HepG2 (cell line): ENCODE data around the gene IRF2. TPM values are rescaled to one million over a fixed set of nuclear protein-coding genes. Genes with fewer than 3 reads are reported as not detected.

Experiments
- ATAC-seq: fragments of 200-7000 bp; cut with Tn5 transposase; 3 replicates; pipeline ENCODE4 v1.9.1; 2020; ENCODE audit warnings: mild to moderate bottlenecking, moderate library complexity
- BruUV-seq: library from RNA; stranded (reverse); fragments of 400-500 nt; replicated peaks from 2 replicates; lab custom pipeline; 2021; lab: Mats Ljungman, UMichigan
- CTCF ChIA-PET: fragments of 300-600 bp; formaldehyde crosslinking; extraction: SDS; loops from one replicate; lab custom pipeline; 2021; ENCODE audit warnings: low total read pairs, inconsistent platforms, low intra/inter-chr PET ratio; lab: Yijun Ruan, JAX
- POLR2A ChIA-PET: fragments of 350-600 bp; sonication (Branson Sonifier 250); formaldehyde crosslinking; loops from one replicate; lab custom pipeline; 2020; ENCODE audit warnings: antibody characterized with exemption, inconsistent platforms; lab: Yijun Ruan, JAX
- DNase-seq: peaks from one replicate; pipeline ENCODE4 v3.0.0-alpha.2; 2015; ENCODE audit warnings: low spot score
- FAIRE-seq: peaks from 3 replicates; lab custom pipeline; 2011; peaks lifted over from hg19 to GRCh38; lab: Jason Lieb, UNC
- H2AFZ ChIP-seq: one replicate; pipeline ENCODE4 v1.6.1; 2011; ENCODE audit warnings: low read length, inconsistent platforms
- H3K27ac ChIP-seq: fragments of 300-600 bp; 3 replicates; pipeline ENCODE4 v1.8.0; 2011; ENCODE audit warnings: mixed run types, mild to moderate bottlenecking, mixed read lengths, low read length, inconsistent platforms; ENCODE audit not compliant: insufficient read depth; ENCODE audit errors: extremely low read length
- H3K27me3 ChIP-seq, 2 experiments: fragments of 200-600 bp in 1 of 2; 2 replicates in 1 of 2; 3 replicates in 1 of 2; pipeline versions ENCODE4 v1.6.0 to v1.8.0; 2011; ENCODE audit warnings: low read length in 2 of 2, mild to moderate bottlenecking in 2 of 2, moderate library complexity in 2 of 2, inconsistent platforms in 1 of 2; ENCODE audit not compliant: insufficient read depth in 2 of 2, control insufficient read depth in 1 of 2
- H3K36me3 ChIP-seq, 2 experiments: fragments of 200-600 bp in 1 of 2; replicated peaks in 1 of 2; 2 replicates in 1 of 2; 3 replicates in 1 of 2; pipeline versions ENCODE4 v1.5.1 to v1.8.0; 2011; ENCODE audit warnings: low read length in 2 of 2, inconsistent platforms in 1 of 2; ENCODE audit not compliant: insufficient read depth in 2 of 2, control insufficient read depth in 1 of 2
- H3K4me1 ChIP-seq: 2 replicates; pipeline ENCODE4 v1.5.1; 2012; ENCODE audit warnings: low read length, inconsistent platforms; ENCODE audit not compliant: insufficient read depth
- H3K4me2 ChIP-seq: 2 replicates; pipeline ENCODE4 v1.6.0; 2011; ENCODE audit warnings: low read depth, low read length, inconsistent platforms
- H3K4me3 ChIP-seq, 3 experiments: fragments of 200-600 bp in 1 of 3; sonication (generic), shearing (Covaris generic) in 1 of 3; replicated peaks in 1 of 3; 2 replicates each; pipeline ENCODE4 v1.5.1; 2011 to 2016; ENCODE audit warnings: low read length in 3 of 3, inconsistent platforms in 2 of 3, low read depth in 2 of 3, mild to moderate bottlenecking in 2 of 3, control low read depth in 1 of 3, mixed read lengths in 1 of 3; ENCODE audit not compliant: insufficient read depth in 1 of 3
- H3K79me2 ChIP-seq: one replicate; pipeline ENCODE4 v1.6.1; 2011; ENCODE audit warnings: low read length, inconsistent platforms; ENCODE audit not compliant: insufficient read depth
- H3K9ac ChIP-seq: 2 replicates; pipeline ENCODE4 v1.6.0; 2011; ENCODE audit warnings: mild to moderate bottlenecking, low read depth, low read length, inconsistent platforms; ENCODE audit not compliant: insufficient read depth
- H3K9me3 ChIP-seq: 2 replicates; pipeline ENCODE4 v1.5.1; 2012; ENCODE audit warnings: mild to moderate bottlenecking, low read length
- H4K20me1 ChIP-seq: 2 replicates; pipeline ENCODE4 v1.6.0; 2011; ENCODE audit warnings: inconsistent platforms, mild to moderate bottlenecking, low read length, moderate library complexity; ENCODE audit not compliant: insufficient read depth
- BATF2 ChIP-seq: sonication (generic); formaldehyde crosslinking; IDR thresholded peaks from 2 replicates; pipeline ENCODE4 v1.8.0; 2022; ENCODE audit warnings: mild to moderate bottlenecking, missing genetic modification reagents, moderate library complexity
- CSRNP2 ChIP-seq: sonication (generic); formaldehyde crosslinking; conservative IDR thresholded peaks from 2 replicates; pipeline ENCODE4 v1.8.0; 2022; ENCODE audit warnings: low read depth, missing genetic modification reagents
- HOXA9 ChIP-seq: sonication (generic); formaldehyde crosslinking; IDR thresholded peaks from 2 replicates; pipeline ENCODE4 v1.8.1; 2022; ENCODE audit warnings: missing genetic modification reagents, mild to moderate bottlenecking, moderate library complexity, borderline replicate concordance
- NRL ChIP-seq: sonication (generic); formaldehyde crosslinking; IDR thresholded peaks from 2 replicates; pipeline ENCODE4 v1.5.0; 2020; ENCODE audit warnings: missing genetic modification reagents, mild to moderate bottlenecking, moderate library complexity, borderline replicate concordance
- ZBTB49 ChIP-seq: sonication (generic); formaldehyde crosslinking; IDR thresholded peaks from 2 replicates; pipeline ENCODE4 v1.4.0; 2020; ENCODE audit warnings: missing genetic modification reagents, borderline replicate concordance
- ZC3H13 ChIP-seq: sonication (generic); formaldehyde crosslinking; IDR thresholded peaks from 2 replicates; pipeline ENCODE4 v1.8.1; 2023; ENCODE audit warnings: mild to moderate bottlenecking, missing genetic modification reagents, moderate library complexity
- ZNF225 ChIP-seq: sonication (generic); formaldehyde crosslinking; IDR thresholded peaks from 2 replicates; pipeline ENCODE4 v1.4.0; 2020; ENCODE audit warnings: mild to moderate bottlenecking, missing genetic modification reagents
- ZNF292 ChIP-seq: sonication (generic); formaldehyde crosslinking; IDR thresholded peaks from 2 replicates; pipeline ENCODE4 v1.8.1; 2022; ENCODE audit warnings: mild to moderate bottlenecking, low read depth, missing genetic modification reagents, borderline replicate concordance
- ZNF430 ChIP-seq: sonication (generic); formaldehyde crosslinking; IDR thresholded peaks from 2 replicates; pipeline ENCODE4 v1.9.0; 2021; ENCODE audit warnings: mild to moderate bottlenecking, missing genetic modification reagents
- ZNF589 ChIP-seq: sonication (generic); formaldehyde crosslinking; conservative IDR thresholded peaks from 2 replicates; pipeline ENCODE4 v1.8.0; 2022; ENCODE audit warnings: mild to moderate bottlenecking, moderate library complexity, missing genetic modification reagents
- ZNF687 ChIP-seq: sonication (generic); formaldehyde crosslinking; IDR thresholded peaks from 2 replicates; pipeline ENCODE4 v1.5.1; 2020; ENCODE audit warnings: mild to moderate bottlenecking, missing genetic modification reagents, moderate library complexity
- WGBS: methylation state at CpG from one replicate; pipeline ENCODE4 v1.1.6; 2017; ENCODE audit warnings: low lambda C conversion rate; 5-methylcytosine and 5-hydroxymethylcytosine counted together
- in situ Hi-C: cut with HindIII; loops from 2 replicates; pipeline ENCODE4 v1.10.0; 2017; ENCODE audit warnings: low pct_unique_long_range_greater_than_20kb; ENCODE audit not compliant: extremely low pct_ligation_motif_present
- intact Hi-C: fragments of 100-400 bp; cut with micrococcal nuclease; formaldehyde crosslinking; loops from one replicate; pipeline ENCODE4 v1.10.0; 2022; ENCODE audit not compliant: unreplicated experiment
- polyA plus RNA-seq, 8 experiments: library from polyadenylated mRNA; depleted of rRNA in 3 of 8; stranded (reverse) in 7 of 8; unstranded in 1 of 8; fragments of >200 nt; fragmentation: Illumina TruSeq in 4 of 8; extraction: Trizol in 4 of 8; gene quantifications; 2 replicates each; pipeline versions ENCODE4 v1.2.1 to v1.2.3, GENCODE V29; 2011 to 2016; ENCODE audit warnings: low read depth in 4 of 8, missing spikeins in 1 of 8, mixed read lengths in 1 of 8; ENCODE audit not compliant: insufficient read depth in 1 of 8
- total RNA-seq, 5 experiments: library from RNA; depleted of rRNA; stranded (reverse); fragments of >200 nt; fragmentation: Illumina TruSeq; extraction: Trizol; gene quantifications; 2 replicates each; pipeline ENCODE4 v1.2.3, GENCODE V29; 2016; ENCODE audit warnings: low read depth in 1 of 5

The IRF2 gene
- total and polyA plus RNA-seq, 2 of the 13 experiments (the other 11 are each of a cell fraction or from before 2014, with no cell fraction given) = 15.5 to 28.8 TPM

GRCh38 chr4:184349283-184350039 is 124.9 kb downstream of the IRF2 start:
- Histone ChIP-seq H2AFZ (no peak overlapping the region), H3K9me3 (no peaks in the 10 kb centered on the region), H3K9ac (peak overlapping the region; percentile 90), H3K4me3 (peak overlapping the region in 1 of 3 experiments; percentile 39; a peak in 1 of 6 replicates), H3K79me2 (no peaks in the 10 kb centered on the region), H3K4me2 (peak overlapping the region; percentile 100), H3K4me1 (peaks cover 80% of the 10 kb centered on the region), H3K27ac (peak overlapping the region; percentile 100), H3K36me3 (no peaks in the 10 kb centered on the region), H3K27me3 (no peaks in the 10 kb centered on the region), H4K20me1 (no peaks in the 10 kb centered on the region)
- BruUV-seq = TSS peak; percentile 97
- DNase-seq = no peak
- ATAC-seq = no peak
- FAIRE-seq = no peak
- 85% methylated on average over 11 of the region's 11 CpGs for WGBS
- in situ Hi-C loops = no loop called here
- ChIA-PET POLR2A (interaction anchor here (0.8 to 3.1 kb wide), 15 partner anchors 8 to 384 kb away, joined by 3 to 34 read pairs (median 6); partner anchors contain the start of gene CENPU), CTCF (no interaction called here)
- TF ChIP-seq ZNF292 (no peak), NRL (CRISPR knock-in tag) (0 out of 2 replicates have a peak, but pooled peaks have one; percentile 9), CSRNP2 (CRISPR knock-in tag) (0 out of 2 replicates have a peak, but pooled peaks have one; percentile 23), BATF2 (peak; percentile 56; the same call in 1 of the 2 replicates), ZNF430 (CRISPR knock-in tag) (0 out of 2 replicates have a peak, but pooled peaks have one; percentile 43), HOXA9 (CRISPR knock-in tag) (0 out of 2 replicates have a peak, but pooled peaks have one; percentile 59), ZNF589 (0 out of 2 replicates have a peak, but pooled peaks have one; percentile 29), ZBTB49 (no peak), ZC3H13 (CRISPR knock-in tag) (0 out of 2 replicates have a peak, but pooled peaks have one; percentile 25), ZNF687 (CRISPR knock-in tag) (peak; percentile 47; the same call in 1 of the 2 replicates), ZNF225 (CRISPR knock-in tag) (0 out of 2 replicates have a peak, but pooled peaks have one; percentile 27)
- TF ChIP-seq, all 625 proteins: peak for 9
- intact Hi-C loops = loop anchor here (5.0 kb wide), 3 partner anchors 62 to 123 kb away; partner anchors contain the start of gene IRF2
